Ishikawa (cell line): Measurements from ENCODE around the gene CASQ2.

Source experiments
- CEBPB ChIP-seq: IDR thresholded peaks from 2 replicates; pipeline ENCODE4 v1.6.1; 2012
- CREB1 ChIP-seq: IDR thresholded peaks from 2 replicates; pipeline ENCODE4 v1.6.1; 2012; ENCODE audit warnings: low read depth
- EGR1 ChIP-seq: IDR thresholded peaks from 2 replicates; pipeline ENCODE4 v1.6.1; 2012
- EP300 ChIP-seq: IDR thresholded peaks from 2 replicates; pipeline ENCODE4 v1.6.1; 2012; ENCODE audit warnings: borderline replicate concordance
- FOXM1 ChIP-seq: IDR thresholded peaks from 2 replicates; pipeline ENCODE4 v1.6.1; 2012; ENCODE audit warnings: low read depth, borderline replicate concordance
- MAX ChIP-seq: IDR thresholded peaks from 2 replicates; pipeline ENCODE4 v1.6.1; 2012
- NFIC ChIP-seq: IDR thresholded peaks from 2 replicates; pipeline ENCODE4 v1.6.1; 2012
- RAD21 ChIP-seq: IDR thresholded peaks from 2 replicates; pipeline ENCODE4 v1.6.1; 2012; ENCODE audit warnings: low read depth
- REST ChIP-seq: IDR thresholded peaks from 2 replicates; pipeline ENCODE4 v1.6.1; 2012; ENCODE audit warnings: low read depth, mild to moderate bottlenecking
- TCF12 ChIP-seq: IDR thresholded peaks from 2 replicates; pipeline ENCODE4 v1.6.1; 2012; ENCODE audit warnings: low read depth
- TEAD4 ChIP-seq: IDR thresholded peaks from 2 replicates; pipeline ENCODE4 v1.6.1; 2012
- USF1 ChIP-seq: IDR thresholded peaks from 2 replicates; pipeline ENCODE4 v1.6.1; 2012
- YY1 ChIP-seq: IDR thresholded peaks from 2 replicates; pipeline ENCODE4 v1.6.1; 2012; ENCODE audit warnings: low read depth
- ZBTB7A ChIP-seq: IDR thresholded peaks from 2 replicates; pipeline ENCODE4 v1.6.1; 2012; ENCODE audit warnings: low read depth

- TF ChIP-seq FOXM1: no peak
- TF ChIP-seq CEBPB: no peak
- TF ChIP-seq YY1: no peak
- TF ChIP-seq USF1: no peak
- TF ChIP-seq EP300: no peak
- TF ChIP-seq RAD21: no peak
- no peak for TF ChIP-seq CREB1
- TF ChIP-seq REST: no peak
- no peak for TF ChIP-seq MAX
- no peak for TF ChIP-seq NFIC
- TF ChIP-seq EGR1: no peak
- TF ChIP-seq ZBTB7A: no peak
- no peak for TF ChIP-seq TCF12
- no peak for TF ChIP-seq TEAD4
These were observed 41.3 kb upstream of the CASQ2 start for GRCh38 chr1:115809847-115810246.
